ENCODE results near the gene FHIT. TPM values are rescaled to one million over a fixed set of nuclear protein-coding genes. Genes with fewer than 3 reads are reported as not detected.
A peak's percentile ranks its signal among the peaks of the same experiment; 100 is the strongest.

Gene FHIT
- total and polyA plus RNA-seq, 2 donors from 2014 or later: 20.2 to 61.2 TPM

GRCh38 chr3:60979461-60980341 lies 271.6 kb downstream of the FHIT start:
- Histone ChIP-seq H3K9ac (ENCODE audit: low read length in 3 of 3) (no peak overlapping the region), H3K27ac (ENCODE audit: low read depth in 2 of 2, low read length in 2 of 2) (no peak overlapping the region)

GRCh38 chr3:60973321-60973720 lies 277.9 kb downstream of the FHIT start:
- peaks cover 0 to 3% (median 2%) of the 10 kb centered on the region in 3 donors for H3K9me3 ChIP-seq (ENCODE audit: control insufficient read depth in 2 of 3, insufficient read depth in 1 of 3, low read length in 3 of 3)
- no peak overlapping the region for H3K9ac ChIP-seq (ENCODE audit: low read length in 3 of 3)
- no peaks in the 10 kb centered on the region for H3K4me1 ChIP-seq (ENCODE audit: control insufficient read depth in 2 of 3, insufficient read depth in 2 of 3, low read depth in 1 of 3, low read length in 3 of 3)
- H3K27me3 ChIP-seq (ENCODE audit: control insufficient read depth, insufficient read depth, low read length): no peaks in the 10 kb centered on the region
- DNase-seq (no peak), FAIRE-seq (no peak)
- no peaks in the 10 kb centered on the region for H3K36me3 ChIP-seq (ENCODE audit: control insufficient read depth in 2 of 3, insufficient read depth in 3 of 3, low read length in 3 of 3)
- intact Hi-C loops (cut with DNase I): no loop called here
- no peak overlapping the region for H3K27ac ChIP-seq (ENCODE audit: low read depth in 2 of 2, low read length in 2 of 2)
- no peak overlapping the region for H3K4me3 ChIP-seq (ENCODE audit: low read length in 3 of 3)
- no peak for TF ChIP-seq CTCF (IDR thresholded peaks at IDR 0.05; ENCODE audit: borderline replicate concordance, extremely low read depth, insufficient read depth)

More at GRCh38 chr3:60979461-60980341, 271.6 kb downstream of the FHIT start:
- TF ChIP-seq CTCF (IDR thresholded peaks at IDR 0.05; ENCODE audit: borderline replicate concordance, extremely low read depth, insufficient read depth): no peak
- H3K9me3 ChIP-seq (ENCODE audit: control insufficient read depth in 2 of 3, insufficient read depth in 1 of 3, low read length in 3 of 3): no peaks in the 10 kb centered on the region
- peak in 1 of 5 donors; percentile 4 for DNase-seq
- FAIRE-seq: no peak
- H3K36me3 ChIP-seq (ENCODE audit: control insufficient read depth in 2 of 3, insufficient read depth in 3 of 3, low read length in 3 of 3): no peaks in the 10 kb centered on the region
- no peaks in the 10 kb centered on the region for H3K4me1 ChIP-seq (ENCODE audit: control insufficient read depth in 2 of 3, insufficient read depth in 2 of 3, low read depth in 1 of 3, low read length in 3 of 3)
- intact Hi-C loops (cut with DNase I): no loop called here
- no peaks in the 10 kb centered on the region for H3K27me3 ChIP-seq (ENCODE audit: control insufficient read depth, insufficient read depth, low read length)
- no peak overlapping the region for H3K4me3 ChIP-seq (ENCODE audit: low read length in 3 of 3)

- no peak for TF ChIP-seq CTCF (IDR thresholded peaks at IDR 0.05; ENCODE audit: borderline replicate concordance, extremely low read depth, insufficient read depth)
- FAIRE-seq: no peak
- no peak for DNase-seq
These were observed 278.7 kb downstream of the FHIT start for GRCh38 chr3:60972599-60972998.

More at GRCh38 chr3:60972599-60972998, 278.7 kb downstream of the FHIT start:
- no peaks in the 10 kb centered on the region for H3K27me3 ChIP-seq (ENCODE audit: control insufficient read depth, insufficient read depth, low read length)
- no peaks in the 10 kb centered on the region for H3K36me3 ChIP-seq (ENCODE audit: control insufficient read depth in 2 of 3, insufficient read depth in 3 of 3, low read length in 3 of 3)
- no peak overlapping the region for H3K9ac ChIP-seq (ENCODE audit: low read length in 3 of 3)
- H3K9me3 ChIP-seq (ENCODE audit: control insufficient read depth in 2 of 3, insufficient read depth in 1 of 3, low read length in 3 of 3): peaks cover 0 to 3% (median 2%) of the 10 kb centered on the region in 3 donors
- no peaks in the 10 kb centered on the region for H3K4me1 ChIP-seq (ENCODE audit: control insufficient read depth in 2 of 3, insufficient read depth in 2 of 3, low read depth in 1 of 3, low read length in 3 of 3)
- no peak overlapping the region for H3K27ac ChIP-seq (ENCODE audit: low read depth in 2 of 2, low read length in 2 of 2)
- H3K4me3 ChIP-seq (ENCODE audit: low read length in 3 of 3): no peak overlapping the region
- intact Hi-C loops (cut with DNase I): no loop called here

Measured in kidney (tissue), 14 donors.